Liver (tissue), 9 donors: ENCODE data around the gene DUSP10. TPM values are rescaled to one million over a fixed set of nuclear protein-coding genes. Genes with fewer than 3 reads are reported as not detected.

ENCODE experiments used
- DNase-seq: peaks from one replicate; pipeline ENCODE4 v3.0.0-alpha.2; 2017; ENCODE audit warnings: low spot score
- H3K27ac ChIP-seq, 2 donors: one replicate each; pipeline ENCODE4 v1.7.0; 2013; ENCODE audit warnings: inconsistent platforms in 2 of 2, low read length in 2 of 2, control low read depth in 1 of 2, low read depth in 1 of 2, mild to moderate bottlenecking in 1 of 2
- H3K27me3 ChIP-seq, 4 donors: one replicate each; pipeline versions ENCODE4 v1.6.1 to v1.7.0; 2013; ENCODE audit warnings: low read length in 3 of 4, inconsistent platforms in 1 of 4, mild to moderate bottlenecking in 1 of 4, moderate library complexity in 1 of 4; ENCODE audit not compliant: control insufficient read depth in 4 of 4, insufficient read depth in 4 of 4
- H3K36me3 ChIP-seq, 4 donors: one replicate each; pipeline versions ENCODE4 v1.6.1 to v1.7.0; 2013; ENCODE audit warnings: low read length in 3 of 4, mild to moderate bottlenecking in 3 of 4, low read depth in 1 of 4, moderate library complexity in 1 of 4; ENCODE audit not compliant: control insufficient read depth in 4 of 4, insufficient read depth in 3 of 4
- H3K4me1 ChIP-seq, 4 donors: one replicate each; pipeline versions ENCODE4 v1.6.1 to v1.7.0; 2013; ENCODE audit warnings: low read length in 3 of 4, mild to moderate bottlenecking in 3 of 4, moderate library complexity in 1 of 4; ENCODE audit not compliant: control insufficient read depth in 4 of 4, insufficient read depth in 4 of 4
- H3K4me3 ChIP-seq, 3 donors: one replicate each; pipeline versions ENCODE4 v1.6.1 to v1.7.0; 2013; ENCODE audit warnings: low read length in 3 of 3, control low read depth in 1 of 3, low read depth in 1 of 3, mild to moderate bottlenecking in 1 of 3
- H3K9ac ChIP-seq, 2 donors: one replicate each; pipeline ENCODE4 v1.7.0; 2013; ENCODE audit warnings: low read length in 2 of 2, mild to moderate bottlenecking in 2 of 2, moderate library complexity in 2 of 2, control low read depth in 1 of 2, low read depth in 1 of 2
- H3K9me3 ChIP-seq, 4 donors: one replicate each; pipeline versions ENCODE4 v1.6.1 to v1.7.0; 2013; ENCODE audit warnings: low read length in 3 of 4; ENCODE audit not compliant: control insufficient read depth in 4 of 4
- CTCF ChIP-seq: fragments of 150-350 bp; IDR thresholded peaks from 2 replicates; pipeline ENCODE4 v1.5.1; 2017; ENCODE audit warnings: improper control_type of control experiment, low read depth, low read length; ENCODE audit not compliant: missing input control
- EGR1 ChIP-seq, 2 donors: IDR thresholded peaks; 2 replicates each; pipeline ENCODE4 v1.6.1; 2016 to 2018; ENCODE audit warnings: antibody characterized with exemption in 2 of 2, low read depth in 2 of 2
- FOXA1 ChIP-seq: IDR thresholded peaks from 2 replicates; pipeline ENCODE4 v1.6.1; 2016; ENCODE audit warnings: antibody characterized with exemption
- FOXA2 ChIP-seq: IDR thresholded peaks from 2 replicates; pipeline ENCODE4 v1.6.1; 2016; ENCODE audit warnings: antibody characterized with exemption
- HNF4A ChIP-seq, 2 donors: conservative IDR thresholded peaks; 2 replicates each; pipeline ENCODE4 v1.6.1; 2016; ENCODE audit warnings: antibody characterized with exemption in 2 of 2, mild to moderate bottlenecking in 2 of 2
- HNF4G ChIP-seq: IDR thresholded peaks from 2 replicates; pipeline ENCODE4 v1.6.1; 2016; ENCODE audit warnings: antibody characterized with exemption
- JUND ChIP-seq, 2 donors: IDR thresholded peaks; 2 replicates each; pipeline ENCODE4 v1.6.1; 2016; ENCODE audit warnings: antibody characterized with exemption in 2 of 2
- NR2F2 ChIP-seq: IDR thresholded peaks from 2 replicates; pipeline ENCODE4 v1.6.1; 2016; ENCODE audit warnings: antibody characterized with exemption
- REST ChIP-seq: IDR thresholded peaks from 2 replicates; pipeline ENCODE4 v1.6.1; 2016; ENCODE audit warnings: antibody characterized with exemption, mild to moderate bottlenecking
- RXRA ChIP-seq, 2 donors: IDR thresholded peaks; 2 replicates each; pipeline ENCODE4 v1.6.1; 2017 to 2018; ENCODE audit warnings: antibody characterized with exemption in 2 of 2, mild to moderate bottlenecking in 1 of 2
- SP1 ChIP-seq: IDR thresholded peaks from 2 replicates; pipeline ENCODE4 v1.6.1; 2018; ENCODE audit warnings: antibody characterized with exemption, mild to moderate bottlenecking
- TAF1 ChIP-seq: conservative IDR thresholded peaks from 2 replicates; pipeline ENCODE4 v1.6.1; 2016; ENCODE audit warnings: antibody characterized with exemption, mild to moderate bottlenecking
- YY1 ChIP-seq: IDR thresholded peaks from 2 replicates; pipeline ENCODE4 v1.6.1; 2016; ENCODE audit warnings: antibody characterized with exemption, mild to moderate bottlenecking
- WGBS: extraction: QIAGEN DNeasy Blood & Tissue Kit; methylation state at CpG from one replicate; pipeline ENCODE4 v1.1.7; 2013; 5-methylcytosine and 5-hydroxymethylcytosine counted together
- polyA plus RNA-seq, 2 donors: library from polyadenylated mRNA; stranded (reverse) in 1 of 2; unstranded in 1 of 2; fragments of 200-250 nt in 1 of 2; fragments of >200 nt in 1 of 2; fragmentation: Nextera tagmentation in 1 of 2; extraction: Ambion mirVana in 1 of 2; gene quantifications; one replicate each; pipeline versions ENCODE4 v1.2.1 to v1.2.3, GENCODE V29; 2013 to 2015
- total RNA-seq, 2 donors: library from RNA; depleted of rRNA; stranded (reverse); fragments of >200 nt; gene quantifications; one replicate each; pipeline ENCODE4 v1.2.3, GENCODE V29; 2014
- donor health status: healthy.
- donor health status: healthy.
- donor health status: healthy.
- donor health status: healthy.
- donor health status: healthy.

Gene DUSP10
- total and polyA plus RNA-seq, 4 donors: 6.7 to 15.4 (median 10.7) TPM

GRCh38 chr1:221706191-221706590 is 35.7 kb downstream of the DUSP10 start (continued):
- TF ChIP-seq REST: no peak
- TF ChIP-seq EGR1 (IDR thresholded peaks at IDR 0.05; ENCODE audit: low read depth in 2 of 2): no peak
- TF ChIP-seq YY1: no peak

- DNase-seq: no peak
- H3K36me3 ChIP-seq: peaks cover 2 to 29% (median 14%) of the 10 kb centered on the region in 4 donors
- no peak overlapping the region for H3K4me3 ChIP-seq
- H3K9me3 ChIP-seq: no peaks in the 10 kb centered on the region
- peaks cover 4 to 55% (median 33%) of the 10 kb centered on the region in 4 donors for H3K4me1 ChIP-seq
- no peak overlapping the region for H3K27ac ChIP-seq
- no peak overlapping the region for H3K9ac ChIP-seq
- TF ChIP-seq HNF4G: no peak
- no peak for TF ChIP-seq SP1
- TF ChIP-seq FOXA1: no peak
- no peak for TF ChIP-seq FOXA2
- no peak for TF ChIP-seq CTCF
- no peak for TF ChIP-seq REST
- no peak for TF ChIP-seq YY1
- no peak for TF ChIP-seq HNF4A (conservative IDR thresholded peaks at IDR 0.05)
- no peak for TF ChIP-seq RXRA (IDR thresholded peaks at IDR 0.05)
- TF ChIP-seq NR2F2: no peak
- no peak for TF ChIP-seq JUND (IDR thresholded peaks at IDR 0.05)
- TF ChIP-seq TAF1: no peak
- no peak for TF ChIP-seq EGR1 (IDR thresholded peaks at IDR 0.05; ENCODE audit: low read depth in 2 of 2)
- WGBS: 80% methylated on average over 1 of the region's 1 CpG
- H3K27me3 ChIP-seq: no peaks in the 10 kb centered on the region
Observed at GRCh38 chr1:221704306-221704705, 37.6 kb downstream of the DUSP10 start.
